NCI-H526 treated with DMSO at 0.1 percent for 48 hours (cell line): Measurements from ENCODE around the gene NSUN4.
"Not testable (repeated sequence)": the region's sequence is repeated elsewhere in the genome, so short reads cannot be mapped to it uniquely, and the experiment has no call there.

Experiments used
- DNase-seq: peaks from one replicate; lab custom pipeline; 2025; lab: John Stamatoyannopoulos, UW

NSUN4 gene

GRCh38 chr1:46328182-46328581, 12.4 kb upstream of the NSUN4 start:
- not testable (repeated sequence) for DNase-seq

GRCh38 chr1:46329807-46330206, 10.8 kb upstream of the NSUN4 start:
- DNase-seq = not testable (repeated sequence)

GRCh38 chr1:46330381-46330780, 10.2 kb upstream of the NSUN4 start:
- not testable (repeated sequence) for DNase-seq

DNA sequence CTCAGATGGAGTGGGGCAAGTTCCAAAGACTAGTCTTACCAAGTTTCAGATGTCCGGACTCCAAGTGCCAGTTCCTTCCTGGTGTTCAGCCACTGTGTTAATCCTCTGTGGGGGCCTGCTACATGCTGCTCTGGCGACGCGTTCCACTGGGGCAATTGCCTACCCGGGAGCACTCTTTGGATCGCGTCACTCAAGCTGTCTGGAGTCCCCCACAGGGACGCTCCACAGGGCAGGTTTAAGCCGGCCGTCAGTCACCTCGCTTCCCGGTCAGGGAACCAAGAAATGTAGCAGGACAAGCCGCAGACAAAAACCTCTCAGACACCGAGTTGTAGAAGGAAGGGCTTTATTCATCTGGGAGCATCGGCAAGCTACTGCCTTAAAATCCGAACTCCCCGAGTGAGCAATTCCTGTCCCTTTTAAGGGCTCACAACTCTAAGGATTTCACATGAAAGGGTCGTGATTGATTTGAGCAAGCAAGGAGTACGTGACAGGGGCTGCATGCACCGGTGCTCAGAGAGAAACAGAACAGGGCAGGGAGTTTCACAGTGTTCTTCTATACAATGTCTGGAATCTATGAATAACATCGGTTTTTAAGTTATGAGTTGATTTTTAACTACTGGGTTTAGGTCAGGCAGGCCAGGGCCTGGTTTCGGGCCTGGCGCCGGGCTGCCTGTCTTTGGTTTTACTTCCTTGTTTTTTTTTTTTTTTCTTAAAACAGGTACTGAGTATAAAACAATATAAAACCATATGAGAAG, 8.6 kb upstream of the NSUN4 start:
- not testable (repeated sequence) for DNase-seq

DNA sequence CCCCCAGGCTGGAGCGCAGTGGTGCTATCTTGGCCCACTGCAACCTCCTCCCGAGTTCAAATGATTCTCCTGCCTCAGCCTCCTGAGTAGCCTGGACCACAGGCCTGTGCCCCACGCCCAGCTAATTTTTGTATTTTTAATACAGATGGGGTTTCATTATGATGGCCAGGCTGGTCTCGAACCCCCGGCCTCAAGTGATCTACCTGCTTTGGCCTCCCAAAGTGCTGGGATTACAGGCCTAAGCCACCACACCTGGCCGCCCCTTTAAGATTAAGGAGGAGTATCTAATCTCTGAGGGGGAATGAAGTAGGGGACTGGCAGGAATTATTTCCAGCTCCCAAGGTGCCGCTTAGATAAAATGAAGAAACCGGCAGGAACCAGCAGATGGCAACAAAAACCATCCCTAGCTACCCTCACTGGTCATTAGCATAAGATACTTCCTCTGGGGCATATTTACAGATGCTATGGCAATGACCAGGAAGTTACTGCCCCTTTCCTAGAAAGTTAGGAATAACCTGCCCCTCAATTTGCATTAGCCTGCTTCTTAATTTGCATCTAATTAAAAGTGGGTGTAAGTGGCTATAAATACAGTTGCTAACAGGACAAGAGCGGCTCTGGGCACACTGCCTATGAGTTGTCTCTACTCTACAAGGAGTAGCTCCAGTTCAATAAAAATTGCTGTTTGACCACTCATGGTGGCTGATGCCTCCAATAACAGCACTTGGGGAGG, 7.1 kb upstream of the NSUN4 start:
- DNase-seq = peak; percentile 97

DNA sequence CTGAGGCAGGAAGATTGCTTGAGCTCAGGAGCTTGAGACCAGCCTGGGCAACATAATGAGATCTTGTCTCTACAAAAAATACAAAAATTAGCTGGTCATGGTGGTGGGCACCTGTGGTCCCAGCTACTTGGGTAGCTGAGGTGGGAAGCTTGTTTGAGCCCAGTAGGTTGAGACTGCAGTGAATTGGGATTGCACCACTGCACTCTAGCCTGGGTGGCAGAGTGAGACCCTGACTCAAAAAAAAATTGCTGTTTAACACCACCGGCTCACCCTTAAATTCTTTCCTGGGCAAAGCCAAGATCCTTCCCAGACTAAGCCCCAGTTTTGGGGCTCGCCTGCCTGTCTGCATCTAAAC, 6.6 kb upstream of the NSUN4 start:
- DNase-seq = no peak

DNA sequence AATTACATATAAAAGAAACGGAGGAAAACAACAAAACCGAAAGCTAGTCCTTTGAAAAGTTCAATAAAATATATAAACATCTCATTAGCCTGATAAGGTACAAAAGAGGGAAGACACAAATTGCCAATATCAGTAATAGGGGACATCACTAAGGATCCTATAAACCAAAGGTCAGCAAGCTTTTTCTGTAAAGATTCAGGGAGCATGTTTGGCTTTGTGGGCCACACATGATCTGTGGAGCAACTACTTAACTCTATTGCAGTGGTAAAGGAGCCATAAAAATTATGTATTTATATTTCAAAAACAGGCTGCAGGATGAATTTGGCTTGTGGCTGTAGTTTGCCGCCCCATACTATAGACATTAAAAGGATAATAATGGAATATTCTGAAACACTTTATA, 5.5 kb upstream of the NSUN4 start:
- DNase-seq = no peak

DNA sequence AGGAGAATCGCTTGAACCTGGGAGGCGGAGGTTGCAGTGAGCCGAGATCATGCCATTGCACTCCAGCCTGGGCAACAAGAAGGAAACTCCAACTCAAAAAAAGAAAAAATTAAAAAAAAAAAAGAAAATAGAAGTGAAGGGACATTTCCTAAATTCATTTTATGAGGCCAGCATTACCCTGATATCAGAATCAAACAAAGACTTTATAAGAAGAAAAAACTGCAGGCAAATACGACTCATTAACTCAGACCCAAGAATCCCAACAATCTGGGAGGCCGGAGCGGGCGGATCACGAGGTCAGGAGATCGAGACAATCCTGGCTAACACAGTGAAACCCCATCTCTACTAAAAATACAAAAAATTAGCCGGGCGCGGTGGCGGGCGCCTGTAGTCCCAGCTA, 3.2 kb upstream of the NSUN4 start:
- not testable (repeated sequence) for DNase-seq

DNA sequence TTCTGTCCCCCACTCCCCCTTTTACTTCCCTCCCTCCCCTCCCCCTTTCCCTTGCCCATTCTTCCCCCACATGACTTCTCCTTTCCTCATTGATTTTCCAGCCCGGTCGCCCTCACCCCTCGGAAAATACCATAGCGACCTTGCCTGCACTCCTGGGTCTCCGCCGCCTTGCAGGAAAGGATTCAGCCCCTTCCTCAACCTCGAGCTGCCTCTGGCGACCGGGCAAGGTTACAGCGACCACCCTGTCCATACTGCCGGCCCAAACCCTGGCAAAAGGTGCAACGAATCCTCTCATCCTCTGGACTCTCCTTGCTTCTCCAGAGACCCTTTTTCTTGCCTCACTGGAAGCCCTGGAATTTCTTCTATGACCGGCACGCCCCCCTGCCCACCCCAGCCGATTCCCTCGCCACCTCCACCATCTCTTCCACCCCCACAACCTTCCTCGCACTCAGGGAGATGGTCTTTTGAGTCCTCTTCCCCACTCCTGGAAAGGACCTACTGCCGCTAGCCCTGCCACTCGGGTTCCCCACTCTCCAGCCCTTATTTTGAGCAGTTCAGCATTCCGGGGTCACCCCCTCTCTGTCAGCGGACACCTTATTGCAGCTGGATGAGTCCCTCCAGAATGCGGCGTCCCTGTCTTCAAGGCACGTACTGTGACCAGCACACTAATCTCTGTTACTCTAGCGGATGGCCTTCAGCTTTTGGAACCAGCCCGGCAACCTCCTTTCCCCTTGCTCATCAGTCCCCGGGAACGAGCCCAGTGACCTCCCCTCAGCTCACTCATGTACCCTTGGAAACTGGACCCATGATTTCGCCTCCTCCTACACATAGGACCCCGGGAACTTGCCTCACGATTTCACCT, 846 bp downstream of the NSUN4 start:
- no peak for DNase-seq

DNA sequence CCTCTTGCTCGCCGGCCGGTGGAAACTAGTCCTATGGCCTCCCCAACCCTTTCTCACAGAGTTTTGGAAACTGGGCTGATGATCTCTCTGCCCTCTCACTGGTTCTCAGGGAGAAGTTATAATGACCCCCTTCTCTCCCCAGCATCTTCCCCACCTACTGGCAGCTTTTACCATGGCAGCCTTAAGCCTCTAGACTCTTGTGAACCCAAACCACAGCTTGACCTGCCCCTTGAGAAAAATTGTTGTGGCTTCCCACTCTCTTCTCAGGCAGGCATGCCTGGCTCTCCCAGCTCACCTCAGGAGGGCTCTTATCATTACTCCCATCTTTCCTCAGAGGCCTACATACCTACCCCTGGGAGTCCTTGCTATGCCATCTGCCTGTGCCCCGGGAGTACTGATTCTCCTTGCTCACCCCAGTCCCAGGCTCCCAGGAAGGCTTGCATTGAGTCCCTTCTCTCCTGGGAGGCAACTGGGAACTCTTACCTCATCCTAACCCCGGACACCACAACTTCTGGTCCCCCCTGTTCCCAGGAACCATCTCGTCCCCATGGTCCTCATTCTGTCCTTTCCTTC, 1.6 kb downstream of the NSUN4 start:
- DNase-seq = no peak

- DNase-seq = no peak
Observed at GRCh38 chr1:46342677-46343350, 2.2 kb downstream of the NSUN4 start.

GRCh38 chr1:46343351-46343695, 2.7 kb downstream of the NSUN4 start:
- DNase-seq = no peak

GRCh38 chr1:46343705-46344104, 3.1 kb downstream of the NSUN4 start:
- DNase-seq = no peak

GRCh38 chr1:46344481-46344880, 3.9 kb downstream of the NSUN4 start:
- no peak for DNase-seq

- DNase-seq = no peak
Observed at GRCh38 chr1:46345281-46345680, 4.7 kb downstream of the NSUN4 start.

GRCh38 chr1:46352363-46352762, 11.8 kb downstream of the NSUN4 start:
- DNase-seq = no peak

DNA sequence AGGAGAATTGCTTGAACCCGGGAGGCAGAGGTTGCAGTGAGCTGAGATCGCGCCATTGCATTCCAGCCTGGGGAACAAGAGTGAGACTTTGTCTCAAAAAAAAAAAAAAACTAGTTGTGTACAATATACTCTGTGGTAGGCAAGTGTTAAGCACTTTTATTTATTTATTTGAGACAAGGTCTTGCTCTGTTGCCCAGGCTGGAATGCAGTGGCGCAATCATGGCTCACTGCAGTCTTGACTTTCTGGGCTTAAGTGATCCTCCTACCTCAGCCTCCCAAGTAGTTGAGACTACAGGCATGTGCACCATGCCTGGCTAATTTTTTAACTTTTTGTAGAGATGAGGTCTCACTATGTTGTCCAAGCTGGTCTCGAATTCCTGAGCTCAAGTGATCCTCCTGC, 15.3 kb downstream of the NSUN4 start:
- DNase-seq = not testable (repeated sequence)

- DNase-seq = no peak
Observed at GRCh38 chr1:46362158-46362557, 21.6 kb downstream of the NSUN4 start.

DNA sequence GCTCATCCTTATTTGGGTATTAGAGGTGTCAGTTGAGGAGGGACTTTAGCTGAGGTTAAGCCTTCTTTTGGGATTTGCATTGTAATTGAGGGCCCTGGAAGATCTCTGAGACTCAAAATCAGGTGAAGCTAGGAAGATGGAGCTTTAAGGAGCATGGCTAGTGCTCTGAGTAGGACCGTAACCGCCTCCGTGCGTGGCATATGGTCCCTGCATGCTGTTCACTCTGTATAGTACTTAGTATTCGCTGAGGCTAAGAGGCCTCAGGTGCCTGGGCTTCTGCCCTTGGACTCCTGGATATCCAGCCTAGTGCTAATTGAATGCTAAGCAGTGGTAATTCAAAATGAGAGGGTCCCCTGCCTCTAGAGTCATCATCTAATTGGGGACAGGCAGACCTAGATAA, 22.5 kb downstream of the NSUN4 start:
- DNase-seq = no peak

GRCh38 chr1:46364612-46365011, 24.0 kb downstream of the NSUN4 start:
- no peak for DNase-seq

- DNase-seq = not testable (repeated sequence)
Observed at GRCh38 chr1:46365796-46366195, 25.2 kb downstream of the NSUN4 start.

GRCh38 chr1:46367072-46367471, 26.5 kb downstream of the NSUN4 start:
- no peak for DNase-seq
